Brain microvascular endothelial cell (primary cell): ENCODE results near the gene LAMA5.

Experiments used
- DNase-seq: peaks from one replicate; pipeline ENCODE4 v3.0.0-alpha.2; 2020
- H3K27ac ChIP-seq: fragments of 250-450 bp; sonication (Bioruptor Pico); 2 replicates; pipeline ENCODE4 v1.5.1; 2020; ENCODE audit warnings: mild to moderate bottlenecking, moderate library complexity
- H3K27me3 ChIP-seq: fragments of 250-450 bp; sonication (Bioruptor Pico); replicated peaks from 2 replicates; pipeline ENCODE4 v1.5.1; 2020; ENCODE audit warnings: mild to moderate bottlenecking
- H3K36me3 ChIP-seq: fragments of 250-450 bp; sonication (Bioruptor Pico); replicated peaks from 2 replicates; pipeline ENCODE4 v1.5.1; 2020; ENCODE audit warnings: mild to moderate bottlenecking
- H3K4me3 ChIP-seq: 2 replicates; pipeline ENCODE4 v1.5.1; 2011; ENCODE audit warnings: low read depth, mild to moderate bottlenecking, control low read depth, low read length, moderate library complexity
- CTCF ChIP-seq: IDR thresholded peaks from 2 replicates; pipeline ENCODE4 v1.5.1; 2011; ENCODE audit warnings: low read depth, mild to moderate bottlenecking, moderate library complexity, low read length, control low read depth, inconsistent platforms; ENCODE audit errors: missing control alignments
- in situ Hi-C: cut with HindIII; loops from 2 replicates; pipeline ENCODE4 v1.10.0; 2017; ENCODE audit warnings: low sequenced_read_pairs, low pct_ligation_motif_present

Gene LAMA5

DNA sequence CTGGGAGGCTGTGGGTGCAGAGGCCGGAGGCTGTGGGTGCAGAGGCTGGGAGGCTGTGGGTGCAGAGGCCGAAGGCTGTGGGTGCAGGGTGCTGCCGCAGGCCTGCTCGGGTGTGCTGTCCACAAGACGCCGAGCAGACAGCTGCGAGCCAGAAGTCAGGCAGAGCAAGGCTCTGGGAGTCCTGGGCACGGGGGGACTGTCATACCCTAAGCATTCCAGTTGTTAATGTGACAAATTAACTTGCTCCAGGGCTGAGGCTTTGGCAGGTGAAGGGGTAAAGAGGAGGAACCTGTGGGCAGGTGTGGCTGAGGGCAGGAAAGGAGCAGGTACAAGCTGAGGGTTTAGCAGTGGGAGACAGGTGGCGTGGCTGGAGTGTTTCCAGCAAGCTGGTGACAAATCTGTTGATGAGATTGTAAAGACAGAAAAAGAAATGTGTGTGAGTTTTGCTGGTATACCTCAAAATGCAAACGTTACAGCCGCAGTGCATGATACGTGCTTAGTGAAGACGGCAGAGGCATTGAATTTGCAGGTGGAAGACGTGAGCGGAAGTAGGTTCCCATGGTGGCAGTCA lies 78.5 kb downstream of the LAMA5 start:
- in situ Hi-C loops, result loop anchor here (25.0 kb wide), 1 partner anchor 99 kb away; the partner anchor contains the start of gene RPS21
- H3K36me3 ChIP-seq, result peaks cover 36% of the 10 kb centered on the region

GRCh38 chr20:62287759-62288534 lies 79.2 kb downstream of the LAMA5 start:
- peaks cover 33% of the 10 kb centered on the region for H3K36me3 ChIP-seq

More for the DNA sequence above, 78.5 kb downstream of the LAMA5 start:
- DNase-seq, result no peak
- no peak for TF ChIP-seq CTCF
- H3K27me3 ChIP-seq, result no peaks in the 10 kb centered on the region
- no peak overlapping the region for H3K27ac ChIP-seq
- H3K4me3 ChIP-seq, result no peak overlapping the region

GRCh38 chr20:62287129-62287528 lies 80.0 kb downstream of the LAMA5 start:
- Histone ChIP-seq H3K27ac (no peak overlapping the region), H3K36me3 (peaks cover 38% of the 10 kb centered on the region)

More at GRCh38 chr20:62287759-62288534, 79.2 kb downstream of the LAMA5 start:
- no peak overlapping the region for H3K27ac ChIP-seq
- DNase-seq, result no peak
- H3K4me3 ChIP-seq, result no peak overlapping the region
- H3K27me3 ChIP-seq, result no peaks in the 10 kb centered on the region
- TF ChIP-seq CTCF, result no peak
- in situ Hi-C loops, result loop anchor here (25.0 kb wide), 1 partner anchor 99 kb away; the partner anchor contains the start of gene RPS21

DNA sequence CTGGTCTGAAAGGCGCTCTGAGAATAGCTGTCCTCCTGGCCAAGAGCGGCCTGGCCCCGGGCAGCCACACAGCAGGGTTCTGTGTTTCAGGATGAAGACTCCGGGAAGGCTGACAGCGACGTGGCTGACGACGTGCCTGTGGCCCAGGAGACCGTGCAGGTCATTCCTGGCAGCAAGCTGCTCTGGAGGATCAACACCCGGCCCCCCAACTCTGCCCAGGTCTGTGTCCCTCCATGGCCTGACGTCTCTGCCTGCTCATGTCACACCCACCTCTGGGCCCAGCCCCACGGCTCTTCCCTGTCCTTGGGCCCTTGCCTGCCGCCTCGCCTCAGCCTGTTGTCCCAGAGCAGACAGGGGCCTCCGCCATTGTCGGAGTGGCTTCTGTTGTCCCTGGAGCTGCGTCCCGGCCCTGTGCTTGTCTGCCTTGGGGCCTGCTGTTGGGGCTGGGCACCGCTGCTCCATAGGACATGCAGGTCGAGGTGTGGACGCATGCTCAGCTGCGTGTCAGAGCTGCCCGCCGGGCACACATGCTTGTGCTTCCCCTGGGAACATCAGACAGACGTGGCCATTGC lies 80.5 kb downstream of the LAMA5 start:
- Histone ChIP-seq H3K36me3 (peaks cover 38% of the 10 kb centered on the region), H3K27me3 (no peaks in the 10 kb centered on the region), H3K4me3 (no peak overlapping the region), H3K27ac (no peak overlapping the region)
- no peak for DNase-seq
- TF ChIP-seq CTCF, result no peak
- in situ Hi-C loops, result loop anchor here (25.0 kb wide), 1 partner anchor 101 kb away; the partner anchor contains the start of gene RPS21

More at GRCh38 chr20:62287129-62287528, 80.0 kb downstream of the LAMA5 start:
- DNase-seq, result no peak
- TF ChIP-seq CTCF, result no peak
- Histone ChIP-seq H3K27me3 (no peaks in the 10 kb centered on the region), H3K4me3 (no peak overlapping the region)
- in situ Hi-C loops, result loop anchor here (25.0 kb wide), 1 partner anchor 100 kb away; the partner anchor contains the start of gene RPS21

GRCh38 chr20:62285722-62286121 lies 81.4 kb downstream of the LAMA5 start:
- Histone ChIP-seq H3K4me3 (no peak overlapping the region), H3K27me3 (no peaks in the 10 kb centered on the region), H3K36me3 (peaks cover 44% of the 10 kb centered on the region), H3K27ac (no peak overlapping the region)
- in situ Hi-C loops, result loop anchor here (25.0 kb wide), 1 partner anchor 102 kb away; the partner anchor contains the start of gene RPS21
- no peak for DNase-seq
- TF ChIP-seq CTCF, result no peak
